ENCODE measurements around the gene CAMKK1.

CAMKK1 gene

DNA sequence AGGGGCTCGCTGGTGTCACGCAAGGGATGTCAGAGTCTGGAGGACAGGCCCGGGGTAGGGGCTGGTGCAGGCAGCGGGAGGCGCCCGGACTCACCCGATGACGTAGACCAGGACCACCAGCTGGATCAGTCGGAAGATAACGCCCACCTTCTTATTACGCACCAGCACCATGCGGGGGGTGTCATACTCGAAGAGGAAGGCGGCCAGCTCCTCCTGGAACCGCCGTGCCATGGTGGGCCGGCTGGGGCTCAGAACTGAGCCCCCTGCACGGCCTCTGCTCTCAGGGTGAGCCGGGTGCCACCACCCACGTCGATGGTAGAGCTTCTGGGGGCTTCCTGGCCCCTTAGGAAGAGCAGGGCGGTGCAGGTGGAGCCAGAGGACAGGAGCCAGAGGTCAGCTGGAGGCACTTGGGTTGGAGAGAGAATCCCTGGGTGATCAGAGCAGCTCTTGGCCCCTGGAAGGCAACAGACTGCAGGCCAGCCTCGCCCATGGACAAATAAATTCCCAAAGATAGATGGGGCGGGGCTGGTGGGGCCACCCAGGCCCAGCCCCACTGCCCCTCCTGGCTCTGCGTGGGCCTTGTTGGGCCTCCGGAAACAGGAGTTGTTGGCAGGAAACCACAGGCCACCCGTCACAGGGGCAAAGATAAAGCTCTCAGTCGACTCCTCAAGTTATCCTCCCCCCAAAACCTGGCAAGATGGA lies 23.3 kb upstream of the CAMKK1 start, which contains the start of gene P2RX1:
Gene P2RX1 (minus strand): TSS at position 471 of the 702 bp plus-strand sequence. CDS start 240 bp downstream, at position 231.
- Histone ChIP-seq H3K36me3 (ENCODE audit: control insufficient read depth, low read depth, low read length) (no peaks in the 10 kb centered on the region), H3K4me3 (ENCODE audit: low read length) (no peak within 1 kb of the TSS), H3K9ac (ENCODE audit: low read length) (no peak within 1 kb of the TSS), H3K4me1 (ENCODE audit: control insufficient read depth, low read depth, low read length) (no peaks in the 10 kb centered on the region), H3K27ac (ENCODE audit: low read length) (no peak within 1 kb of the TSS), H3K9me3 (ENCODE audit: control insufficient read depth, low read depth, low read length) (no peaks in the 10 kb centered on the region), H3K27me3 (ENCODE audit: control insufficient read depth, insufficient read depth, low read length) (no peaks in the 10 kb centered on the region)

GRCh38 chr17:3915581-3915994 lies 22.7 kb upstream of the CAMKK1 start:
- Histone ChIP-seq H3K4me1 (ENCODE audit: control insufficient read depth, low read depth, low read length) (no peaks in the 10 kb centered on the region), H3K36me3 (ENCODE audit: control insufficient read depth, low read depth, low read length) (no peaks in the 10 kb centered on the region), H3K27me3 (ENCODE audit: control insufficient read depth, insufficient read depth, low read length) (no peaks in the 10 kb centered on the region), H3K9me3 (ENCODE audit: control insufficient read depth, low read depth, low read length) (no peaks in the 10 kb centered on the region), H3K27ac (ENCODE audit: low read length) (no peak overlapping the region), H3K9ac (ENCODE audit: low read length) (no peak overlapping the region), H3K4me3 (ENCODE audit: low read length) (no peak overlapping the region)

- no peaks in the 10 kb centered on the region for H3K27me3 ChIP-seq (ENCODE audit: control insufficient read depth, insufficient read depth, low read length)
- no peaks in the 10 kb centered on the region for H3K4me1 ChIP-seq (ENCODE audit: control insufficient read depth, low read depth, low read length)
- no peak overlapping the region for H3K4me3 ChIP-seq (ENCODE audit: low read length)
- no peak overlapping the region for H3K9ac ChIP-seq (ENCODE audit: low read length)
- no peaks in the 10 kb centered on the region for H3K9me3 ChIP-seq (ENCODE audit: control insufficient read depth, low read depth, low read length)
- no peak overlapping the region for H3K27ac ChIP-seq (ENCODE audit: low read length)
- H3K36me3 ChIP-seq (ENCODE audit: control insufficient read depth, low read depth, low read length): no peaks in the 10 kb centered on the region
Measured at GRCh38 chr17:3914312-3914670, 21.4 kb upstream of the CAMKK1 start.

- Histone ChIP-seq H3K9ac (ENCODE audit: low read length) (no peak overlapping the region), H3K27me3 (ENCODE audit: control insufficient read depth, insufficient read depth, low read length) (no peaks in the 10 kb centered on the region), H3K4me1 (ENCODE audit: control insufficient read depth, low read depth, low read length) (no peaks in the 10 kb centered on the region), H3K4me3 (ENCODE audit: low read length) (no peak overlapping the region), H3K27ac (ENCODE audit: low read length) (no peak overlapping the region), H3K9me3 (ENCODE audit: control insufficient read depth, low read depth, low read length) (no peaks in the 10 kb centered on the region), H3K36me3 (ENCODE audit: control insufficient read depth, low read depth, low read length) (no peaks in the 10 kb centered on the region)
Measured at GRCh38 chr17:3913531-3914311, 20.9 kb upstream of the CAMKK1 start.

GRCh38 chr17:3912827-3913226 lies 20.0 kb upstream of the CAMKK1 start:
- Histone ChIP-seq H3K27me3 (ENCODE audit: control insufficient read depth, insufficient read depth, low read length) (no peaks in the 10 kb centered on the region), H3K9me3 (ENCODE audit: control insufficient read depth, low read depth, low read length) (no peaks in the 10 kb centered on the region), H3K36me3 (ENCODE audit: control insufficient read depth, low read depth, low read length) (no peaks in the 10 kb centered on the region), H3K9ac (ENCODE audit: low read length) (no peak overlapping the region), H3K27ac (ENCODE audit: low read length) (no peak overlapping the region), H3K4me1 (ENCODE audit: control insufficient read depth, low read depth, low read length) (no peaks in the 10 kb centered on the region), H3K4me3 (ENCODE audit: low read length) (no peak overlapping the region)

- no peak overlapping the region for H3K9ac ChIP-seq (ENCODE audit: low read length)
- H3K4me3 ChIP-seq (ENCODE audit: low read length): no peak overlapping the region
- no peak overlapping the region for H3K27ac ChIP-seq (ENCODE audit: low read length)
Measured at GRCh38 chr17:3911271-3912053, 18.6 kb upstream of the CAMKK1 start.

GRCh38 chr17:3910420-3911270 lies 17.8 kb upstream of the CAMKK1 start:
- H3K9me3 ChIP-seq (ENCODE audit: control insufficient read depth, low read depth, low read length): no peaks in the 10 kb centered on the region
- H3K9ac ChIP-seq (ENCODE audit: low read length): no peak overlapping the region
- H3K4me3 ChIP-seq (ENCODE audit: low read length): no peak overlapping the region
- H3K27me3 ChIP-seq (ENCODE audit: control insufficient read depth, insufficient read depth, low read length): no peaks in the 10 kb centered on the region
- no peaks in the 10 kb centered on the region for H3K36me3 ChIP-seq (ENCODE audit: control insufficient read depth, low read depth, low read length)
- no peaks in the 10 kb centered on the region for H3K4me1 ChIP-seq (ENCODE audit: control insufficient read depth, low read depth, low read length)
- H3K27ac ChIP-seq (ENCODE audit: low read length): no peak overlapping the region

More at GRCh38 chr17:3911271-3912053, 18.6 kb upstream of the CAMKK1 start:
- no peaks in the 10 kb centered on the region for H3K36me3 ChIP-seq (ENCODE audit: control insufficient read depth, low read depth, low read length)
- no peaks in the 10 kb centered on the region for H3K4me1 ChIP-seq (ENCODE audit: control insufficient read depth, low read depth, low read length)
- H3K9me3 ChIP-seq (ENCODE audit: control insufficient read depth, low read depth, low read length): no peaks in the 10 kb centered on the region
- H3K27me3 ChIP-seq (ENCODE audit: control insufficient read depth, insufficient read depth, low read length): no peaks in the 10 kb centered on the region

DNA sequence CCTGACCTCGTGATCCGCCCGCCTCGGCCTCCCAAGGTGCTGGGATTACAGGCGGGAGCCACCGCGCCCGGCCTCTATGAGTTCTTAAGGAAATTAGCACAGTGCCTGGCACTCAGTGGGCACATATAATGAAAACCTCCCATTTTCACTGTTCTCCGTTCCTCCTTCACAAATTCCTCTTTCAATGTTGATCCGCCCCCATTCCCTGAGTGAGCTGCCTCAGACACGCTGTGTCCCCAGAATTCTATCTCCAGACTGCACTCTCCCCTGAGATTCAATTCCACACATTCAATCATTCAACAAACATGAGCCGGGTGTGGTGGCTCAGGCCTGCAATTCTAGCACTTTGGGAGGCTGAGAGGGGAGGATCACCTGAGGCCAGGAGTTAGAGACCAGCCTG lies 16.4 kb upstream of the CAMKK1 start:
- Histone ChIP-seq H3K36me3 (ENCODE audit: control insufficient read depth, low read depth, low read length) (no peaks in the 10 kb centered on the region), H3K9ac (ENCODE audit: low read length) (no peak overlapping the region), H3K27ac (ENCODE audit: low read length) (no peak overlapping the region), H3K4me1 (ENCODE audit: control insufficient read depth, low read depth, low read length) (peaks cover 3% of the 10 kb centered on the region), H3K9me3 (ENCODE audit: control insufficient read depth, low read depth, low read length) (no peaks in the 10 kb centered on the region), H3K27me3 (ENCODE audit: control insufficient read depth, insufficient read depth, low read length) (no peaks in the 10 kb centered on the region), H3K4me3 (ENCODE audit: low read length) (no peak overlapping the region)

DNA sequence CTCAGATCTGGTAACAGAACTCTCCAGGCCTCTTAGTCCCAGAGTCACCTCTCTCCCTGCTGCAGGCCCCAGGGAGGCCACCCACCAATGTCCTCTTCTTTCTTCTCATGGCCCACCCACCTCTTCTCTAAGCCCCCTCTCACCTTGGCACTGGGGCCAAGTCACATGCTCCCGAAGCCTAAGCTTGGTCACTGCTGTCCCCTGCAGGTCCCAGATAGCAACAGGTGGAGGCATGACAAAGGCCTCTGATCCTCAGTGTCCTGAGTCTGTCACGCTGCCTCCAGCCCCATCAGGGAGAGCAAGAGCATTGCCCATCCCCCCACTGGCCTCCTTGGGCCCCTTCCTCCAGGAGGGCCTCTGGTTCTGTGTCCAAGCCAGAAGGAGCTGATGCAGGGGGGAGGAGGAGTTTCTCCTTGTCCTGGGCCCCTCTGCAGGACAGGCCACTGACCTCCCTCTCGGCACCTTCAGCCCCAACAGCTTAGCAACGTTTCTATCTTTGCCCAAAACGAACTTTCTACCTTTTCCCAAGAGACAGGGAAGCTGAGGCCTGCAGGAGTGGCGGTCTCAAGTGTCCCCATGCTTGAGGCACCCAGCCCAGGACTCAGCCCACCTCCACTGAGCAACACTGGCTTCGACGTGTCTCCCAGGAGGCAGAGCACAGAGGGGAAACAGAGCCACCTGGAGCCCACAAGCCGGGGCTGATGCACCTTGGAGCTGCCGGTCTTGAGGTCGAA lies 14.8 kb upstream of the CAMKK1 start:
- no peaks in the 10 kb centered on the region for H3K27me3 ChIP-seq (ENCODE audit: control insufficient read depth, insufficient read depth, low read length)
- H3K4me1 ChIP-seq (ENCODE audit: control insufficient read depth, low read depth, low read length): peaks cover 3% of the 10 kb centered on the region
- H3K9me3 ChIP-seq (ENCODE audit: control insufficient read depth, low read depth, low read length): no peaks in the 10 kb centered on the region
- H3K4me3 ChIP-seq (ENCODE audit: low read length): no peak overlapping the region
- H3K27ac ChIP-seq (ENCODE audit: low read length): no peak overlapping the region
- H3K9ac ChIP-seq (ENCODE audit: low read length): no peak overlapping the region
- H3K36me3 ChIP-seq (ENCODE audit: control insufficient read depth, low read depth, low read length): no peaks in the 10 kb centered on the region

- Histone ChIP-seq H3K27me3 (ENCODE audit: control insufficient read depth, insufficient read depth, low read length) (no peaks in the 10 kb centered on the region), H3K27ac (ENCODE audit: low read length) (no peak overlapping the region), H3K4me3 (ENCODE audit: low read length) (no peak overlapping the region), H3K36me3 (ENCODE audit: control insufficient read depth, low read depth, low read length) (no peaks in the 10 kb centered on the region), H3K9ac (ENCODE audit: low read length) (no peak overlapping the region), H3K4me1 (ENCODE audit: control insufficient read depth, low read depth, low read length) (peaks cover 3% of the 10 kb centered on the region), H3K9me3 (ENCODE audit: control insufficient read depth, low read depth, low read length) (no peaks in the 10 kb centered on the region)
Measured at GRCh38 chr17:3906881-3907280, 14.0 kb upstream of the CAMKK1 start.

Measured in iPS-18a (cell line).